ENCODE results near the gene ANKRD53. TPM values are rescaled to one million over a fixed set of nuclear protein-coding genes. Genes with fewer than 3 reads are reported as not detected.

The ANKRD53 gene
- polyA plus RNA-seq, 2 of the 4 experiments (the other 2 are of a cell fraction), result not detected

- no peak for FAIRE-seq
- H3K4me2 ChIP-seq, result peak overlapping the region; percentile 95
- ATAC-seq, result peak; percentile 69 to 94
- CTCF ChIA-PET, result interaction anchor here (0.6 to 11.4 kb wide), 48 partner anchors 9 to 1448 kb away, joined by 3 to 171 read pairs (median 4); partner anchors contain the start of genes ANKRD53, ATP6V1B1 and FIGLA
- 16% methylated on average over 55 of the region's 59 CpGs for WGBS (ENCODE audit: missing lambda C conversion rate)
- DNase-seq (ENCODE audit: low read depth in 1 of 2, low spot score in 1 of 2), result peak; percentile 77 to 80
- no peaks in the 10 kb centered on the region for H3K9me3 ChIP-seq
- H3K4me1 ChIP-seq, result no peaks in the 10 kb centered on the region
- peak overlapping the region; percentile 51 for H3K4me3 ChIP-seq
- TF ChIP-seq JUNB (IDR thresholded peaks at IDR 0.05), result no peak
- TF ChIP-seq, protein P1, sequence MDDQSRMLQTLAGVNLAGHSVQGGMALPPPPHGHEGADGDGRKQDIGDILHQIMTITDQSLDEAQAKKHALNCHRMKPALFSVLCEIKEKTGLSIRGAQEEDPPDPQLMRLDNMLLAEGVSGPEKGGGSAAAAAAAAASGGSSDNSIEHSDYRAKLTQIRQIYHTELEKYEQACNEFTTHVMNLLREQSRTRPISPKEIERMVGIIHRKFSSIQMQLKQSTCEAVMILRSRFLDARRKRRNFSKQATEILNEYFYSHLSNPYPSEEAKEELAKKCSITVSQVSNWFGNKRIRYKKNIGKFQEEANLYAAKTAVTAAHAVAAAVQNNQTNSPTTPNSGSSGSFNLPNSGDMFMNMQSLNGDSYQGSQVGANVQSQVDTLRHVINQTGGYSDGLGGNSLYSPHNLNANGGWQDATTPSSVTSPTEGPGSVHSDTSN (IDR thresholded peaks at IDR 0.05), result no peak
- no peak for TF ChIP-seq RARB (CRISPR knock-in tag; IDR thresholded peaks at IDR 0.05)
- TF ChIP-seq SMC3 (IDR thresholded peaks at IDR 0.05), result peak; percentile 51
- no peak for TF ChIP-seq RFX5 (IDR thresholded peaks at IDR 0.05)
- TF ChIP-seq RCOR1 (IDR thresholded peaks at IDR 0.05; ENCODE audit: low read depth, low read length), result no peak
- TF ChIP-seq E2F6 (IDR thresholded peaks at IDR 0.05; ENCODE audit: borderline replicate concordance, low read depth), result peak; percentile 96
- TF ChIP-seq, protein P2, sequence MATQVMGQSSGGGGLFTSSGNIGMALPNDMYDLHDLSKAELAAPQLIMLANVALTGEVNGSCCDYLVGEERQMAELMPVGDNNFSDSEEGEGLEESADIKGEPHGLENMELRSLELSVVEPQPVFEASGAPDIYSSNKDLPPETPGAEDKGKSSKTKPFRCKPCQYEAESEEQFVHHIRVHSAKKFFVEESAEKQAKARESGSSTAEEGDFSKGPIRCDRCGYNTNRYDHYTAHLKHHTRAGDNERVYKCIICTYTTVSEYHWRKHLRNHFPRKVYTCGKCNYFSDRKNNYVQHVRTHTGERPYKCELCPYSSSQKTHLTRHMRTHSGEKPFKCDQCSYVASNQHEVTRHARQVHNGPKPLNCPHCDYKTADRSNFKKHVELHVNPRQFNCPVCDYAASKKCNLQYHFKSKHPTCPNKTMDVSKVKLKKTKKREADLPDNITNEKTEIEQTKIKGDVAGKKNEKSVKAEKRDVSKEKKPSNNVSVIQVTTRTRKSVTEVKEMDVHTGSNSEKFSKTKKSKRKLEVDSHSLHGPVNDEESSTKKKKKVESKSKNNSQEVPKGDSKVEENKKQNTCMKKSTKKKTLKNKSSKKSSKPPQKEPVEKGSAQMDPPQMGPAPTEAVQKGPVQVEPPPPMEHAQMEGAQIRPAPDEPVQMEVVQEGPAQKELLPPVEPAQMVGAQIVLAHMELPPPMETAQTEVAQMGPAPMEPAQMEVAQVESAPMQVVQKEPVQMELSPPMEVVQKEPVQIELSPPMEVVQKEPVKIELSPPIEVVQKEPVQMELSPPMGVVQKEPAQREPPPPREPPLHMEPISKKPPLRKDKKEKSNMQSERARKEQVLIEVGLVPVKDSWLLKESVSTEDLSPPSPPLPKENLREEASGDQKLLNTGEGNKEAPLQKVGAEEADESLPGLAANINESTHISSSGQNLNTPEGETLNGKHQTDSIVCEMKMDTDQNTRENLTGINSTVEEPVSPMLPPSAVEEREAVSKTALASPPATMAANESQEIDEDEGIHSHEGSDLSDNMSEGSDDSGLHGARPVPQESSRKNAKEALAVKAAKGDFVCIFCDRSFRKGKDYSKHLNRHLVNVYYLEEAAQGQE (IDR thresholded peaks at IDR 0.05), result no peak
- TF ChIP-seq NPAS2 (CRISPR knock-in tag; IDR thresholded peaks at IDR 0.05; ENCODE audit: borderline replicate concordance), result no peak
- TF ChIP-seq, protein P3, sequence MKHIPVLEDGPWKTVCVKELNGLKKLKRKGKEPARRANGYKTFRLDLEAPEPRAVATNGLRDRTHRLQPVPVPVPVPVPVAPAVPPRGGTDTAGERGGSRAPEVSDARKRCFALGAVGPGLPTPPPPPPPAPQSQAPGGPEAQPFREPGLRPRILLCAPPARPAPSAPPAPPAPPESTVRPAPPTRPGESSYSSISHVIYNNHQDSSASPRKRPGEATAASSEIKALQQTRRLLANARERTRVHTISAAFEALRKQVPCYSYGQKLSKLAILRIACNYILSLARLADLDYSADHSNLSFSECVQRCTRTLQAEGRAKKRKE (CRISPR knock-in tag; IDR thresholded peaks at IDR 0.05; ENCODE audit: low read depth), result no peak
- TF ChIP-seq NFE2L2 (conservative IDR thresholded peaks at IDR 0.05; ENCODE audit: low read length), result no peak
- peak; percentile 93 for TF ChIP-seq CTCF (IDR thresholded peaks at IDR 0.05)
- no peak for TF ChIP-seq CEBPB (IDR thresholded peaks at IDR 0.05)
- peak; percentile 60; the same call in 1 of the 2 replicates for TF ChIP-seq RNF2 (IDR thresholded peaks at IDR 0.05; ENCODE audit: borderline replicate concordance, low read depth)
- TF ChIP-seq, protein P4, sequence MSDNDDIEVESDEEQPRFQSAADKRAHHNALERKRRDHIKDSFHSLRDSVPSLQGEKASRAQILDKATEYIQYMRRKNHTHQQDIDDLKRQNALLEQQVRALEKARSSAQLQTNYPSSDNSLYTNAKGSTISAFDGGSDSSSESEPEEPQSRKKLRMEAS (IDR thresholded peaks at IDR 0.05), result peak; percentile 83
- TF ChIP-seq RAD21 (conservative IDR thresholded peaks at IDR 0.05 in 1 of 2, IDR thresholded peaks at IDR 0.05 in 1 of 2), result peak; percentile 62 to 69
- TF ChIP-seq HEYL (CRISPR knock-in tag; IDR thresholded peaks at IDR 0.05), result no peak
- POLR2A ChIA-PET, result no interaction called here
- peak overlapping the region in 1 of 2 experiments; percentile 71; a peak in 3 of 6 replicates for H3K27ac ChIP-seq
These were observed 13.6 kb upstream of the ANKRD53 start for GRCh38 chr2:70964596-70965386.
